SU-DHL-6 (cell line): ENCODE results near the gene NDUFB3.

ENCODE experiments used
- H2AFZ ChIP-seq: fragments of 200-600 bp; sonication (generic); 2 replicates; pipeline ENCODE4 v1.6.1; 2014; ENCODE audit warnings: low read depth, mild to moderate bottlenecking, moderate library complexity, mixed read lengths, antibody characterized with exemption, low read length; ENCODE audit not compliant: severe bottlenecking
- H3F3A ChIP-seq: fragments of 200-600 bp; shearing (Covaris generic); 2 replicates; pipeline ENCODE4 v1.6.0; 2016; ENCODE audit warnings: antibody characterized with exemption, mild to moderate bottlenecking; ENCODE audit not compliant: insufficient read depth
- H3K27ac ChIP-seq: fragments of 200-600 bp; sonication (generic); 2 replicates; pipeline ENCODE4 v1.5.1; 2016; ENCODE audit warnings: low read depth, mild to moderate bottlenecking, low read length, moderate library complexity, mixed read lengths
- H3K27me3 ChIP-seq: fragments of 200-600 bp; sonication (generic), shearing (Covaris generic); 2 replicates; pipeline ENCODE4 v1.6.0; 2014; ENCODE audit warnings: mild to moderate bottlenecking, low read length
- H3K36me3 ChIP-seq: fragments of 200-600 bp; sonication (generic); 2 replicates; pipeline ENCODE4 v1.6.1; 2014; ENCODE audit warnings: mild to moderate bottlenecking, low read length, mixed read lengths
- H3K4me2 ChIP-seq: fragments of 300-600, 200-600 bp; shearing (Covaris generic), sonication (generic); 2 replicates; pipeline ENCODE4 v1.6.0; 2014; ENCODE audit warnings: low read length, low read depth, mild to moderate bottlenecking; ENCODE audit not compliant: poor library complexity, severe bottlenecking
- H3K4me3 ChIP-seq: fragments of 200-600 bp; sonication (generic); 2 replicates; pipeline ENCODE4 v1.5.1; 2014; ENCODE audit warnings: antibody characterized with exemption, low read length, mild to moderate bottlenecking, mixed read lengths; ENCODE audit not compliant: insufficient read depth, poor library complexity, severe bottlenecking
- H3K79me2 ChIP-seq: fragments of 200-600 bp; sonication (generic); 2 replicates; pipeline ENCODE4 v1.6.1; 2014; ENCODE audit warnings: mild to moderate bottlenecking, low read length, moderate library complexity; ENCODE audit not compliant: insufficient read depth
- H3K9ac ChIP-seq: fragments of 200-600 bp; sonication (generic); 2 replicates; pipeline ENCODE4 v1.7.0; 2014; ENCODE audit warnings: mild to moderate bottlenecking, low read length
- H3K9me2 ChIP-seq: fragments of 200-600 bp; sonication (generic); replicated peaks from 2 replicates; pipeline ENCODE4 v1.6.1; 2014; ENCODE audit warnings: low read length; ENCODE audit not compliant: insufficient read depth
- H3K9me3 ChIP-seq: fragments of 200-600 bp; sonication (generic); 2 replicates; pipeline ENCODE4 v1.6.1; 2014; ENCODE audit warnings: low read length, mixed read lengths; ENCODE audit not compliant: insufficient read depth
- H4K20me1 ChIP-seq: fragments of 200-600 bp; sonication (generic); 2 replicates; pipeline ENCODE4 v1.6.1; 2014; ENCODE audit warnings: low read depth, mild to moderate bottlenecking, antibody characterized with exemption, low read length, moderate library complexity, mixed read lengths
- EZH2phosphoT487 ChIP-seq: fragments of 200-600 bp; sonication (generic), shearing (Covaris generic); conservative IDR thresholded peaks from 2 replicates; pipeline ENCODE4 v1.6.1; 2018; ENCODE audit warnings: mild to moderate bottlenecking, antibody characterized with exemption, low read length, moderate library complexity, mixed read lengths
- TF ChIP-seq, protein P1 (sequence below): fragments of 200-600 bp; sonication (generic); IDR thresholded peaks from one replicate; pipeline ENCODE4 v1.5.1; 2017; ENCODE audit warnings: antibody characterized with exemption, mild to moderate bottlenecking, low read length, moderate library complexity; ENCODE audit not compliant: insufficient read depth, poor library complexity, severe bottlenecking

Gene NDUFB3

DNA sequence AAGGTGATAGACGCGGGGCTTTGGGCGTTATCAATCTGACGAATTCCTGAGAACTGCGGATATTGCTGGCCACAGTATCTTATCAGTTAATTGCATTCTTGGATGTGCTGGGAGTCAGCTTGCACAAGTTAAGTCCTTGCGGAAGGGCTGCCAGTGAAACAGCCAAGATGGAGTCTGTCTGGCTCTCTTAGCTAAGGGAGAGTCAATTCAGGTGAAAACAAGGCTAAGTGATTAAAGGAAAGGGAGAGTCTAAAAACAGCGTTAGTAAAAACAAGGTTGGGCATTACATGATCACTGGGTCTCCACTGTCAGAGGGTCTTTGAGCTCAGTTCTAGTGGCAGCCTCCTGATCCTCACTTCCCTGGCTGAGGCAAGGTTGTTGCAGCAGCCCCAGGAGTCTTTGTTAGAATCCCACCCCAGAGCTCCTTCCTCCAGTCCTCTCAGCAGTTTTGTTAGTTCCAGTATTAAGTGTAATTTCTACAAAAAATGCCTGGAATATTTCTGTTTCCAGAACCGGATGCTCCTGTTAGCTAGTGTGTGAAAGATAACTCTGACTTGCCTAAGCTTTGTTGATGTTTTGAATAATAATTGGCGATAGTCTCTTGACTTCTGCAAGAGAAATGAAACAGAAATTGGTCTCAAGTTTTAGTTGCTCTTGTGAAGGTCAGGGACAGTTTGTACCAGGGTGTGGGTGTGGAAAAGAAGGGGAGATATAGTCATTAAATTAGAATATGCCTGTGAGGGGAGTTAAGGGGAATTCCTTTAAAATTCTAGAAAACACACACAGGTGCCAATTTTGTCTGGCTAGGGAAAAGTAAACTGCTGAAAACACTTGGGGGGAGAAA, 54.7 kb downstream of the NDUFB3 start:
- Histone ChIP-seq H3K9ac (no peak overlapping the region), H2AFZ (no peak overlapping the region), H3K36me3 (no peaks in the 10 kb centered on the region), H3K79me2 (no peaks in the 10 kb centered on the region), H3K4me2 (no peak overlapping the region), H3F3A (no peaks in the 10 kb centered on the region), H3K9me3 (no peaks in the 10 kb centered on the region), H3K27me3 (no peaks in the 10 kb centered on the region), H3K27ac (no peak overlapping the region), H3K4me3 (no peak overlapping the region), H3K9me2 (no peaks in the 10 kb centered on the region), H4K20me1 (no peaks in the 10 kb centered on the region)
- no peak for TF ChIP-seq EZH2phosphoT487
- TF ChIP-seq, protein P1, sequence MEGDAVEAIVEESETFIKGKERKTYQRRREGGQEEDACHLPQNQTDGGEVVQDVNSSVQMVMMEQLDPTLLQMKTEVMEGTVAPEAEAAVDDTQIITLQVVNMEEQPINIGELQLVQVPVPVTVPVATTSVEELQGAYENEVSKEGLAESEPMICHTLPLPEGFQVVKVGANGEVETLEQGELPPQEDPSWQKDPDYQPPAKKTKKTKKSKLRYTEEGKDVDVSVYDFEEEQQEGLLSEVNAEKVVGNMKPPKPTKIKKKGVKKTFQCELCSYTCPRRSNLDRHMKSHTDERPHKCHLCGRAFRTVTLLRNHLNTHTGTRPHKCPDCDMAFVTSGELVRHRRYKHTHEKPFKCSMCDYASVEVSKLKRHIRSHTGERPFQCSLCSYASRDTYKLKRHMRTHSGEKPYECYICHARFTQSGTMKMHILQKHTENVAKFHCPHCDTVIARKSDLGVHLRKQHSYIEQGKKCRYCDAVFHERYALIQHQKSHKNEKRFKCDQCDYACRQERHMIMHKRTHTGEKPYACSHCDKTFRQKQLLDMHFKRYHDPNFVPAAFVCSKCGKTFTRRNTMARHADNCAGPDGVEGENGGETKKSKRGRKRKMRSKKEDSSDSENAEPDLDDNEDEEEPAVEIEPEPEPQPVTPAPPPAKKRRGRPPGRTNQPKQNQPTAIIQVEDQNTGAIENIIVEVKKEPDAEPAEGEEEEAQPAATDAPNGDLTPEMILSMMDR = no peak

DNA sequence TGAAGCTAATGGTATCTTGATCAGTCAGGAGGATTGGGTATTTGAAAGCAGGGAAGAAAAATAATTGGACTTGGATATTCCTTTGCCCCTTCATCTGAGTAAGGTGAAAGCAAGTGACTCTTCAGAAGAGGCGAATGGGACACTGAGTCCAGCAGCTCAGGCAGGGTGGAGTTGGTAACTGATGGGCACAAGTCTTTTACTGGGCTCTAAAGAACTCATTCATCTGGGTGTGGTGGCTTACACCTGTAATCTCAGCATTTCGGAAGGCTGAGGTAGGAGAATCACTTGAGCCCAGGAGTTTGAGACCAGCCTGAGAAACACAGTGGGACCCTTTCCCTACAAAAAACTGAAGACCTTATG, 55.3 kb downstream of the NDUFB3 start:
- no peak overlapping the region for H3K4me3 ChIP-seq
- no peaks in the 10 kb centered on the region for H3K79me2 ChIP-seq
- TF ChIP-seq EZH2phosphoT487 = no peak
- TF ChIP-seq, protein P1 = no peak
- H2AFZ ChIP-seq = no peak overlapping the region
- H3K27ac ChIP-seq = no peak overlapping the region
- H3F3A ChIP-seq = no peaks in the 10 kb centered on the region
- H3K9ac ChIP-seq = no peak overlapping the region
- no peaks in the 10 kb centered on the region for H3K9me3 ChIP-seq
- no peaks in the 10 kb centered on the region for H3K9me2 ChIP-seq
- no peaks in the 10 kb centered on the region for H4K20me1 ChIP-seq
- H3K36me3 ChIP-seq = no peaks in the 10 kb centered on the region
- no peak overlapping the region for H3K4me2 ChIP-seq
- H3K27me3 ChIP-seq = no peaks in the 10 kb centered on the region

DNA sequence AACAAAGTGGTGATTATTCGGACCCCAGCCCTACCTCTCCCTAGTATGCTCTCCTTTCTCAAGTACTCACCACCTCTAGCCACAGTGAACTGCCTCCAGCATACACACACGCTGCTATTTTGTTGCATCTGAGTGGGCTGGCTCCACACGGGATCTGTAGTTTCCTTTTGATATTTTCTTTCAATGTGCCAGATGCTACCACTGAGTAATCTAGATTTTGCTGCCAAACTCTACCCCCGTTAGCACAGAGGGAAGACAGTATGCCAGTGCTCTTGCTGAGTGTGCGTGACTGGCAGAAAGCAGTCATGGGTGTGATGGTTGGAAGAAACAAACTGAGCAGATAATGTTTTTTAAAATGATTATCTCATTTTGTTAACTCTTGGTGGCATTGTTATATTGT, 55.8 kb downstream of the NDUFB3 start:
- H3K27me3 ChIP-seq = no peaks in the 10 kb centered on the region
- no peak overlapping the region for H3K9ac ChIP-seq
- H3F3A ChIP-seq = no peaks in the 10 kb centered on the region
- H2AFZ ChIP-seq = no peak overlapping the region
- no peaks in the 10 kb centered on the region for H3K79me2 ChIP-seq
- H4K20me1 ChIP-seq = no peaks in the 10 kb centered on the region
- H3K4me2 ChIP-seq = no peak overlapping the region
- H3K36me3 ChIP-seq = no peaks in the 10 kb centered on the region
- no peak overlapping the region for H3K4me3 ChIP-seq
- H3K27ac ChIP-seq = no peak overlapping the region
- no peaks in the 10 kb centered on the region for H3K9me3 ChIP-seq
- H3K9me2 ChIP-seq = no peaks in the 10 kb centered on the region
- TF ChIP-seq EZH2phosphoT487 = no peak

DNA sequence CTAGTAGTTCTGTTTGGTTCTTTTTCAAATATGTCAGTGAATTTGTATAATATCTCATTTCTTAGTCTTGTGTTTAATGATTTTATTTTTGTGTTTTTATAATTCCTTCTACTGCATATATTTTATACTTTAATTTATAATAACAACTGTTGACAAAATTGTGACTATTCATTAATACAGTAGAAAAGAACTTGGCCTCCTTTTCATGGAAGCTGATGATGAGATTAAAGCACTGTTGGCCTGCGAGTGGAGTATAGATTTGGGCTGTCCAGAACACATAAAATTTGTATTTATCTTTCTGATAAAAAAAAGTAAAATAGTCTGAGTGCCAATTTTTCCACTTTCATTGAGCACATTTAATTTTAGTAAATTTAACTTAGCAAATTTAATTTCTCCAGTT, 56.2 kb downstream of the NDUFB3 start:
- Histone ChIP-seq H3K9me3 (no peaks in the 10 kb centered on the region), H2AFZ (no peak overlapping the region), H3K9ac (no peak overlapping the region), H3F3A (no peaks in the 10 kb centered on the region), H3K4me3 (no peak overlapping the region), H4K20me1 (no peaks in the 10 kb centered on the region), H3K9me2 (no peaks in the 10 kb centered on the region), H3K27ac (no peak overlapping the region), H3K36me3 (no peaks in the 10 kb centered on the region), H3K4me2 (no peak overlapping the region), H3K27me3 (no peaks in the 10 kb centered on the region), H3K79me2 (no peaks in the 10 kb centered on the region)
- no peak for TF ChIP-seq EZH2phosphoT487
- TF ChIP-seq, protein P1 = no peak
